ENCODE measurements around the gene MPL.
A peak's percentile ranks its signal among the peaks of the same experiment; 100 is the strongest.

Gene MPL

GRCh38 chr1:43366179-43366578, 28.6 kb downstream of the MPL start:
- ATAC-seq = no peak
- TF ChIP-seq POU6F1 (CRISPR knock-in tag; IDR thresholded peaks at IDR 0.05; ENCODE audit: borderline replicate concordance, low read depth) (no peak), ARNTL (CRISPR knock-in tag; IDR thresholded peaks at IDR 0.05; ENCODE audit: borderline replicate concordance, low read depth) (no peak), SNAI2 (CRISPR knock-in tag; IDR thresholded peaks at IDR 0.05) (no peak), TSHZ2 (CRISPR knock-in tag; IDR thresholded peaks at IDR 0.05) (no peak), CREB5 (CRISPR knock-in tag; IDR thresholded peaks at IDR 0.05; ENCODE audit: low read depth) (no peak), ZC3H10 (CRISPR knock-in tag; IDR thresholded peaks at IDR 0.05) (no peak), CSRNP3 (CRISPR knock-in tag; IDR thresholded peaks at IDR 0.05) (no peak), PATZ1 (CRISPR knock-in tag; IDR thresholded peaks at IDR 0.05; ENCODE audit: borderline replicate concordance) (no peak), ZNF565 (CRISPR knock-in tag; conservative IDR thresholded peaks at IDR 0.05; ENCODE audit: low read depth) (no peak), CSDC2 (CRISPR knock-in tag; IDR thresholded peaks at IDR 0.05) (no peak), OSR1 (CRISPR knock-in tag; IDR thresholded peaks at IDR 0.05) (no peak), ZNF8 (CRISPR knock-in tag; IDR thresholded peaks at IDR 0.05) (no peak), GLIS3 (CRISPR knock-in tag; IDR thresholded peaks at IDR 0.05) (no peak), ZFP3 (CRISPR knock-in tag; IDR thresholded peaks at IDR 0.05) (no peak), ZFP30 (CRISPR knock-in tag; IDR thresholded peaks at IDR 0.05) (no peak)

GRCh38 chr1:43366601-43367025, 29.0 kb downstream of the MPL start:
- no peak for ATAC-seq
- TF ChIP-seq ZFP30 (CRISPR knock-in tag; IDR thresholded peaks at IDR 0.05) (no peak), GLIS3 (CRISPR knock-in tag; IDR thresholded peaks at IDR 0.05) (no peak), ZNF8 (CRISPR knock-in tag; IDR thresholded peaks at IDR 0.05) (no peak), ARNTL (CRISPR knock-in tag; IDR thresholded peaks at IDR 0.05; ENCODE audit: borderline replicate concordance, low read depth) (no peak), SNAI2 (CRISPR knock-in tag; IDR thresholded peaks at IDR 0.05) (no peak)

GRCh38 chr1:43367026-43367903, 29.6 kb downstream of the MPL start:
- peak; percentile 80 for ATAC-seq

More at GRCh38 chr1:43367026-43367903, 29.6 kb downstream of the MPL start:
- TF ChIP-seq POU6F1 (CRISPR knock-in tag; IDR thresholded peaks at IDR 0.05; ENCODE audit: borderline replicate concordance, low read depth) (no peak), CSRNP3 (CRISPR knock-in tag; IDR thresholded peaks at IDR 0.05) (no peak), ZC3H10 (CRISPR knock-in tag; IDR thresholded peaks at IDR 0.05) (no peak), PATZ1 (CRISPR knock-in tag; IDR thresholded peaks at IDR 0.05; ENCODE audit: borderline replicate concordance) (no peak), PPARA (CRISPR knock-in tag; IDR thresholded peaks at IDR 0.05; ENCODE audit: borderline replicate concordance) (no peak), RARB (CRISPR knock-in tag; IDR thresholded peaks at IDR 0.05) (no peak), CSDC2 (CRISPR knock-in tag; IDR thresholded peaks at IDR 0.05) (no peak)

Data from SK-N-SH treated with all-trans-retinoic acid at 6 μM for 48 hours (cell line).